ENCODE results near the gene IFITM1. TPM values are rescaled to one million over a fixed set of nuclear protein-coding genes. Genes with fewer than 3 reads are reported as not detected.

The IFITM1 gene
- total RNA-seq, 1 experiment from 2014 or later: 2.0 TPM

GRCh38 chr11:356610-357009 is 42.8 kb downstream of the IFITM1 start:
- no peaks in the 10 kb centered on the region for H3K9me3 ChIP-seq (ENCODE audit: low read length)
- DNase-seq: no peak
- H3F3A ChIP-seq (ENCODE audit: low read length, unreplicated experiment): no peaks in the 10 kb centered on the region
- H2AFZ ChIP-seq (ENCODE audit: low read length): no peak overlapping the region
- ChIA-PET POLR2A (ENCODE audit: unreplicated experiment) (no interaction called here), CTCF (no interaction called here)
- no peaks in the 10 kb centered on the region for H3K79me2 ChIP-seq (ENCODE audit: low read length)
- H3K9me2 ChIP-seq (replicated peaks; ENCODE audit: low read length): no peaks in the 10 kb centered on the region
- peaks cover 9% of the 10 kb centered on the region for H3K4me1 ChIP-seq (ENCODE audit: insufficient read depth, low read length)
- no peak for TF ChIP-seq EZH2phosphoT487 (IDR thresholded peaks at IDR 0.05; ENCODE audit: borderline replicate concordance, low read length)
- TF ChIP-seq CTCF (conservative IDR thresholded peaks at IDR 0.05; ENCODE audit: low read depth, low read length): no peak
- no peak for TF ChIP-seq EZH2 (IDR thresholded peaks at IDR 0.05; ENCODE audit: low read length, unreplicated experiment)
- H3K27ac ChIP-seq (ENCODE audit: low read length): no peak overlapping the region
- ATAC-seq: no peak
- intact Hi-C loops (cut with micrococcal nuclease): loop anchor here (5.0 kb wide), 1 partner anchor 49 kb away; the partner anchor contains the start of gene IFITM2
- no peak overlapping the region for H3K4me3 ChIP-seq (ENCODE audit: low read length)
- H3K36me3 ChIP-seq (ENCODE audit: low read depth, low read length): no peaks in the 10 kb centered on the region
- H3K4me2 ChIP-seq (ENCODE audit: low read length): no peak overlapping the region
- H4K20me1 ChIP-seq (ENCODE audit: low read length): no peaks in the 10 kb centered on the region
- H3K27me3 ChIP-seq (ENCODE audit: low read length): no peaks in the 10 kb centered on the region
- BruUV-seq (replicated peaks): no TSS peak
- H3K9ac ChIP-seq (ENCODE audit: low read length): no peak overlapping the region

GRCh38 chr11:357582-357981 is 43.7 kb downstream of the IFITM1 start:
- no peak overlapping the region for H3K4me2 ChIP-seq (ENCODE audit: low read length)
- no peak for DNase-seq
- BruUV-seq (replicated peaks): no TSS peak
- H3K9ac ChIP-seq (ENCODE audit: low read length): no peak overlapping the region
- no peaks in the 10 kb centered on the region for H3F3A ChIP-seq (ENCODE audit: low read length, unreplicated experiment)
- H3K36me3 ChIP-seq (ENCODE audit: low read depth, low read length): no peaks in the 10 kb centered on the region
- no peaks in the 10 kb centered on the region for H3K9me3 ChIP-seq (ENCODE audit: low read length)
- no peaks in the 10 kb centered on the region for H3K9me2 ChIP-seq (replicated peaks; ENCODE audit: low read length)
- H2AFZ ChIP-seq (ENCODE audit: low read length): no peak overlapping the region
- no peak overlapping the region for H3K4me3 ChIP-seq (ENCODE audit: low read length)
- ATAC-seq: no peak
- H3K4me1 ChIP-seq (ENCODE audit: insufficient read depth, low read length): peaks cover 9% of the 10 kb centered on the region
- no peaks in the 10 kb centered on the region for H4K20me1 ChIP-seq (ENCODE audit: low read length)
- POLR2A ChIA-PET (ENCODE audit: unreplicated experiment): no interaction called here
- intact Hi-C loops (cut with micrococcal nuclease): loop anchor here (5.0 kb wide), 1 partner anchor 50 kb away; the partner anchor contains the start of gene IFITM2
- no peaks in the 10 kb centered on the region for H3K27me3 ChIP-seq (ENCODE audit: low read length)
- TF ChIP-seq EZH2phosphoT487 (IDR thresholded peaks at IDR 0.05; ENCODE audit: borderline replicate concordance, low read length): no peak
- no peak for TF ChIP-seq CTCF (conservative IDR thresholded peaks at IDR 0.05; ENCODE audit: low read depth, low read length)
- no peak for TF ChIP-seq EZH2 (IDR thresholded peaks at IDR 0.05; ENCODE audit: low read length, unreplicated experiment)
- H3K79me2 ChIP-seq (ENCODE audit: low read length): no peaks in the 10 kb centered on the region
- H3K27ac ChIP-seq (ENCODE audit: low read length): no peak overlapping the region
- CTCF ChIA-PET: no interaction called here

- no TSS peak for BruUV-seq (replicated peaks)
- no peak overlapping the region for H3K9ac ChIP-seq (ENCODE audit: low read length)
- H3K27me3 ChIP-seq (ENCODE audit: low read length): no peaks in the 10 kb centered on the region
- DNase-seq: no peak
- ChIA-PET CTCF (no interaction called here), POLR2A (ENCODE audit: unreplicated experiment) (no interaction called here)
- intact Hi-C loops (cut with micrococcal nuclease): loop anchor here (5.0 kb wide), 1 partner anchor 51 kb away; the partner anchor contains the start of gene IFITM2
- no peaks in the 10 kb centered on the region for H4K20me1 ChIP-seq (ENCODE audit: low read length)
- no peaks in the 10 kb centered on the region for H3K9me3 ChIP-seq (ENCODE audit: low read length)
- H3K4me1 ChIP-seq (ENCODE audit: insufficient read depth, low read length): peaks cover 7% of the 10 kb centered on the region
- TF ChIP-seq CTCF (conservative IDR thresholded peaks at IDR 0.05; ENCODE audit: low read depth, low read length) (no peak), EZH2 (IDR thresholded peaks at IDR 0.05; ENCODE audit: low read length, unreplicated experiment) (no peak), EZH2phosphoT487 (IDR thresholded peaks at IDR 0.05; ENCODE audit: borderline replicate concordance, low read length) (no peak)
- H3K4me3 ChIP-seq (ENCODE audit: low read length): no peak overlapping the region
- no peak for ATAC-seq
- H3K9me2 ChIP-seq (replicated peaks; ENCODE audit: low read length): no peaks in the 10 kb centered on the region
- no peaks in the 10 kb centered on the region for H3K79me2 ChIP-seq (ENCODE audit: low read length)
- no peak overlapping the region for H3K27ac ChIP-seq (ENCODE audit: low read length)
- H2AFZ ChIP-seq (ENCODE audit: low read length): no peak overlapping the region
- H3K36me3 ChIP-seq (ENCODE audit: low read depth, low read length): no peaks in the 10 kb centered on the region
- no peaks in the 10 kb centered on the region for H3F3A ChIP-seq (ENCODE audit: low read length, unreplicated experiment)
- no peak overlapping the region for H3K4me2 ChIP-seq (ENCODE audit: low read length)
Measured at GRCh38 chr11:358129-358800, 44.4 kb downstream of the IFITM1 start.
